ENCODE results near the gene FAM228A. TPM values are rescaled to one million over a fixed set of nuclear protein-coding genes. Genes with fewer than 3 reads are reported as not detected.
A peak's percentile ranks its signal among the peaks of the same experiment; 100 is the strongest.

FAM228A gene
- total and polyA plus RNA-seq, 2 experiments from 2014 or later = 0.11 to 0.35 TPM

DNA sequence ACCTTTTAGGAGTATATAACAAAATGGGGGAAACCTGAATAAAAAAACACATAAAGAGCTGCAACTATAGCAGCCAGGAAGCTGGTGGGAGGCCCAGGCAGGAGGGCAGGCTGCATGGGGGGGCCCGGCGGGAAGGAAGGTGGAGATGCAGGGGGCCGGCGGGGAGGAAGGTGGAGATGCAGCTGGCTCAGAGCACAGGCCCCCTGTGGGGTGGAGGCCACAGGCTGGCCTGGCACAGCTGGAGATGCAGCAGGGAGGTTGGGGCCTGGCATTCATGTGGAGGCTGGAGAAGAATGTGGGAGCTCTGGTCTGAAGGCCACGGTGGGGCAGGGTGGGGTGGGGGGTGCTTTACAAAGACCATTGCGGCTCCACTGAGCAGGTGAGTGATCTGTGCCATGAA is 31.4 kb downstream of the FAM228A start:
- no peaks in the 10 kb centered on the region for H3K27me3 ChIP-seq (ENCODE audit: insufficient read depth)
- no peaks in the 10 kb centered on the region; the same call in 2 of the 3 replicates for H3K36me3 Mint-ChIP-seq (ENCODE audit: low read depth)

DNA sequence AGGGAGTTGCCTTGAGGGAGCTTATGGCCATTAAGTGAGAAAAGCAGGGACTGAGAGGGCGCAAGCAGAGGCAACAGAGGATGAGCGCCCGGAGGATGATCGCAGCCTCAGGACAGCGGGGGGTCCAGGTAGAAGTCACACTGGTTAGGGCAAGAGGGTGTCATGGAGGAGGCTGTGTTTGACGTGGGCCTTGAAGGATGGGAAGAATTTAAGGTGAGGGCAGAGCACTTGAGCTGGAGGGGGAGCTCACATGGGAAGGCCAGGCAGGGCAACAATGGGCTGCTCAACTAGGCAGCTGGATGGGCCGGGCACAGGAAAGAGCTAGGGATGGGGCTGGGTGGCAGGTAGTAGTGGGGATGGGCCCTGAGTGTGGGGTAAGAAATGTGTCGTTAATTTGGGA is 31.9 kb downstream of the FAM228A start:
- no peaks in the 10 kb centered on the region; the same call in 2 of the 3 replicates for H3K36me3 Mint-ChIP-seq (ENCODE audit: low read depth)
- Histone ChIP-seq H2AFZ (no peak overlapping the region), H3K9me2 (ENCODE audit: insufficient read depth) (no peaks in the 10 kb centered on the region), H3K27me3 (ENCODE audit: insufficient read depth) (no peaks in the 10 kb centered on the region), H3K4me3 (no peak overlapping the region), H3K4me2 (no peak overlapping the region), H3K27ac (ENCODE audit: low read depth) (no peak overlapping the region), H3K4me1 (ENCODE audit: insufficient read depth) (no peaks in the 10 kb centered on the region), H3K79me2 (replicated peaks; ENCODE audit: insufficient read depth) (no peaks in the 10 kb centered on the region), H3F3A (replicated peaks; ENCODE audit: low read depth) (no peaks in the 10 kb centered on the region), H3K36me3 (ENCODE audit: insufficient read depth) (no peaks in the 10 kb centered on the region), H4K20me1 (replicated peaks; ENCODE audit: insufficient read depth) (no peaks in the 10 kb centered on the region)
- H3K9me3 Mint-ChIP-seq = no peaks in the 10 kb centered on the region
- ATAC-seq = no peak
- TF ChIP-seq EZH2 (IDR thresholded peaks at IDR 0.05; ENCODE audit: low read depth, unreplicated experiment) (no peak), ZNF331 (CRISPR knock-in tag; IDR thresholded peaks at IDR 0.05; ENCODE audit: low read depth) (no peak), NANOG (IDR thresholded peaks at IDR 0.05; ENCODE audit: borderline replicate concordance) (no peak)
- no peak overlapping the region for H3K4me3 Mint-ChIP-seq
- H3K27ac Mint-ChIP-seq = peak overlapping the region; percentile 19; the same call in 1 of the 2 replicates
- no peak for DNase-seq (ENCODE audit: low spot score)
- H3K27me3 Mint-ChIP-seq (ENCODE audit: insufficient read depth, low read depth, poor library complexity) = peaks cover 10% of the 10 kb centered on the region
- H3K4me1 Mint-ChIP-seq = peaks cover 7% of the 10 kb centered on the region

More for the DNA sequence above, 31.4 kb downstream of the FAM228A start:
- Histone ChIP-seq H3K4me2 (no peak overlapping the region), H4K20me1 (replicated peaks; ENCODE audit: insufficient read depth) (no peaks in the 10 kb centered on the region), H3K79me2 (replicated peaks; ENCODE audit: insufficient read depth) (no peaks in the 10 kb centered on the region), H3K4me1 (ENCODE audit: insufficient read depth) (no peaks in the 10 kb centered on the region), H3K36me3 (ENCODE audit: insufficient read depth) (no peaks in the 10 kb centered on the region), H3F3A (replicated peaks; ENCODE audit: low read depth) (no peaks in the 10 kb centered on the region), H3K4me3 (no peak overlapping the region), H3K9me2 (ENCODE audit: insufficient read depth) (no peaks in the 10 kb centered on the region), H3K27ac (ENCODE audit: low read depth) (no peak overlapping the region), H2AFZ (no peak overlapping the region)
- Mint-ChIP-seq H3K27ac (no peak overlapping the region), H3K4me3 (no peak overlapping the region), H3K27me3 (ENCODE audit: insufficient read depth, low read depth, poor library complexity) (peaks cover 10% of the 10 kb centered on the region), H3K9me3 (no peaks in the 10 kb centered on the region), H3K4me1 (peaks cover 7% of the 10 kb centered on the region)
- no peak for ATAC-seq
- TF ChIP-seq ZNF331 (CRISPR knock-in tag; IDR thresholded peaks at IDR 0.05; ENCODE audit: low read depth) = no peak
- no peak for TF ChIP-seq POLR2AphosphoS5 (IDR thresholded peaks at IDR 0.05; ENCODE audit: low read depth)
- TF ChIP-seq ZNF114 (CRISPR knock-in tag; IDR thresholded peaks at IDR 0.05) = no peak
- no peak for TF ChIP-seq JUNB (IDR thresholded peaks at IDR 0.05; ENCODE audit: unreplicated experiment)
- DNase-seq (ENCODE audit: low spot score) = no peak

GRCh38 chr2:24207359-24207758 is 32.5 kb downstream of the FAM228A start:
- Histone ChIP-seq H3K36me3 (ENCODE audit: insufficient read depth) (no peaks in the 10 kb centered on the region), H2AFZ (no peak overlapping the region), H3K4me1 (ENCODE audit: insufficient read depth) (no peaks in the 10 kb centered on the region), H4K20me1 (replicated peaks; ENCODE audit: insufficient read depth) (no peaks in the 10 kb centered on the region), H3F3A (replicated peaks; ENCODE audit: low read depth) (no peaks in the 10 kb centered on the region), H3K27me3 (ENCODE audit: insufficient read depth) (no peaks in the 10 kb centered on the region), H3K79me2 (replicated peaks; ENCODE audit: insufficient read depth) (no peaks in the 10 kb centered on the region), H3K27ac (ENCODE audit: low read depth) (no peak overlapping the region), H3K4me2 (no peak overlapping the region), H3K9me2 (ENCODE audit: insufficient read depth) (no peaks in the 10 kb centered on the region), H3K4me3 (no peak overlapping the region)
- no peaks in the 10 kb centered on the region for H3K9me3 Mint-ChIP-seq
- peaks cover 10% of the 10 kb centered on the region for H3K27me3 Mint-ChIP-seq (ENCODE audit: insufficient read depth, low read depth, poor library complexity)
- H3K4me1 Mint-ChIP-seq = peaks cover 7% of the 10 kb centered on the region
- ATAC-seq = no peak
- DNase-seq (ENCODE audit: low spot score) = no peak
- no peaks in the 10 kb centered on the region; the same call in 2 of the 3 replicates for H3K36me3 Mint-ChIP-seq (ENCODE audit: low read depth)
- no peak overlapping the region for H3K27ac Mint-ChIP-seq
- H3K4me3 Mint-ChIP-seq = no peak overlapping the region
- TF ChIP-seq ZNF114 (CRISPR knock-in tag; IDR thresholded peaks at IDR 0.05) (no peak), EZH2phosphoT487 (IDR thresholded peaks at IDR 0.05; ENCODE audit: unreplicated experiment) (no peak), REST (IDR thresholded peaks at IDR 0.05; ENCODE audit: unreplicated experiment) (no peak)
